Activated CD4-positive, CD25-positive, alpha-beta regulatory T cell (primary cell): ENCODE measurements around the gene TIPIN.

ENCODE experiments used
- DNase-seq, 4 experiments: peaks; one replicate each; lab custom pipeline; 2025; lab: John Stamatoyannopoulos, UW

Gene TIPIN

DNA sequence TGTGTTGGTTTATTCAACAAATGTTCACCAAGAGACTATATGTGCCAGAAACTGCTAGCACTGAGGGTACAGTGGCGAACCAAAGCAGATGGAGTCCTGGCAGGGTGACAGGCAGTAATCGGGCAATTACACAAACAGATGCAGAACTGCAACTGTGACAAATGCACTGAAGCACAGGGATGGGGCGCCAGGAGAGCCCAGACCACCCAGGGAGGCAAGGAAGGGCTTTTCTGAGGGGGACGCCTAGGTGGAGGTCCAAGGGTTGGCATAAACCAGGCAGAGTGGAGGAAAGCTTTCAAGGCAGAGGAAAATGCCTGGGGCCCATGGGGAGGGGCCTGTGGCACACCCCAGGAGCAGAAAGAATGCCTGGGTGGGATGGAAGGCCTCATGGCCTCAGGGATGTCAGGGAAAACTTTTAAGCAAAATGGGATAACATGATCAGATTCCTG lies 57.7 kb downstream of the TIPIN start:
- DNase-seq, result no peak

DNA sequence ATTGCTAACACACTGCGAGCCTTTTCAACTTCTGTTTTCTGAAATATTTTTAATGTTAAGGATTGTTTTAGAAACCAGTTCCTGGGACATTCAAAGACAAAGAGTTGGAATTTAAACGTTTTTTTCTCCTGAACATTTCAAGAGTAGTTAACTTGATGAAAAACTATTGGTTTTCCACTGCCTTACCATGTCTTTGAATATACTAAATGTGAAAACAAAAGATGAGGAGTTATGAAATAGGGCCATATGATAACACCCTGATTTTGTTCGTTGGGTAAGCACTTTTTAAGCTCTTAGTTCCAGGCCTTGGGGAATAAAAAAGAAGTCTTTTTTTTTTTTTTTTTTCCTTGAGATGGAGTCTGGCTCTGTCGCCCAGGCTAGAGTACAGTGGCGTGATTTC lies 60.3 kb downstream of the TIPIN start:
- no peak for DNase-seq

GRCh38 chr15:66294932-66295235 lies 61.6 kb downstream of the TIPIN start:
- no peak for DNase-seq

GRCh38 chr15:66294157-66294931 lies 62.1 kb downstream of the TIPIN start:
- no peak for DNase-seq

DNA sequence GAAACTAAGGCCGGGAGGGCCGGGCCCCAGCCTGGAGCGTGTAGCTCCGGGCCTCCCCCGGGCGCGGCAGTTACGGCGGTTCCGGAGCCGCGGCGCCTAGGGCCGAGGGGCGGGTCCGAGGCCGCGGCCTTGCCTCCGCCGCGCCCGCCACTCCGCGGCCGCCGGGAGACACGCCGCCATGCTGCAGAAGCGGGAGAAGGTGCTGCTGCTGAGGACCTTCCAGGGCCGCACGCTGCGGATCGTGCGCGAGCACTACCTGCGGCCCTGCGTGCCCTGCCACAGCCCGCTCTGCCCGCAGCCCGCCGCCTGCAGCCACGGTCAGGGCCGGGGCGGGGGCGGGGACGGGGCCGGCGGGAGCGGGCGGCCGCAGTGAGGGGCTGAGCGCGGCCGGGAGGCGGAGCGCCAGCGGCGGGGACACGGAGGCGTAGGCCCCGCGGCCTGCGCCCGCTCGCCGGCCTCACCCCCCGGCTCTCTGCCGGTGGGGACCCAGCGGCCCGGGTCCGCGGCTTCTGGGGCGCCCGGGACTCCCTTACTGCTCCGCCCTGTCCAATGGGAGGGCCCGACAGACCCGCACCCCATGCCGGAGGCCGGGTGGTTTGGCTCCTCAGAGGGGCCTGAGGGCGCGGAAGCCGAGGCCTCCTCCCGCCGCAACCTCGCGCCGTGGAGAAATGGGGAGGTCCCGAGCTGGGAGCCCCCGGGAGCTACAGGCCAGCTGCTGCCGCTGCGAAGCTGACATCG lies 62.9 kb downstream of the TIPIN start, which contains the start of gene DIS3L:
Gene DIS3L, plus strand, starts transcription at position 150 of the 738 bp plus-strand sequence. Its CDS starts 29 bp downstream, at position 179.
- DNase-seq, result peak; percentile 27 to 53 (median 46)

GRCh38 chr15:66292571-66293418 lies 63.7 kb downstream of the TIPIN start:
- no peak for DNase-seq

GRCh38 chr15:66291816-66292570 lies 64.5 kb downstream of the TIPIN start:
- DNase-seq, result no peak

- DNase-seq, result no peak
Observed at GRCh38 chr15:66290518-66290917, 66.0 kb downstream of the TIPIN start.

DNA sequence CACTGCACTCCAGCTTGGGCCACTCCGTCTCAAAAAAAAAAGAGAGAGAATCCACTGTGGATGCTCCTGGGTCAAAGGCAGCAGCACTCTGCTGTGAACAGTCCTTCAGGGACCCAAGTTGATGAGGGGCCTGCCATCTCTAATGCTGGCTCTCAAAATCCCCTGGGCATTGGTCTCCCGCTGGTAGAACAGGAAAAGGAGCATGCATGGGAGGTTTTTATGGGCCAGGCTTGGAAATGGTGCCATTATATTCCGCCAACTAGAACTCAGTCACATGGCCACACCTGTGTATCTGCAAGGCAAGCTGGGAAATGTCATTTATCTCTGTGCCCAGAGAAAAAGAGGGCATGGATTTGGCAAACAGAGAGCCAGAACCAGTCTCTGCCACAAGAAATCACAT lies 66.5 kb downstream of the TIPIN start:
- no peak for DNase-seq

- DNase-seq, result no peak
Observed at GRCh38 chr15:66288551-66289185, 67.8 kb downstream of the TIPIN start.

DNA sequence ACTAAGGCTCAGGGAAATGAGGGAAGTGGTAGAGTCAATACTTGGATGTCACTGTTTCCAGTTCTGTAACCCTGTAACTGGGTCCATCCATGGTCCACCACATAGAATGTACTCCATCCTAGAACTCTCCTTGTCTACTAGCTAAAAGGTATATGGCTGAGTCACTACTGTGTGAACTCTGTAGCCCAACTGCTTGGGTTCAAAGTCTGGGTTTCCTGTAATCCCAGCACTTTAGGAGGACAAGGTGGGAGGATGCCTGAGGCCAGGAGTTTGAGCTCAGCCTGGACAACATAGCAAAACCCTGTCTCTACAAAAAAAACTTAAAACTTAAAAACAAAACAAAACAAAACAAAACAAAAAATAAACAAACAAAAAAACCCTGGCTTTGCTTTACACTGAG lies 68.4 kb downstream of the TIPIN start:
- no peak for DNase-seq

DNA sequence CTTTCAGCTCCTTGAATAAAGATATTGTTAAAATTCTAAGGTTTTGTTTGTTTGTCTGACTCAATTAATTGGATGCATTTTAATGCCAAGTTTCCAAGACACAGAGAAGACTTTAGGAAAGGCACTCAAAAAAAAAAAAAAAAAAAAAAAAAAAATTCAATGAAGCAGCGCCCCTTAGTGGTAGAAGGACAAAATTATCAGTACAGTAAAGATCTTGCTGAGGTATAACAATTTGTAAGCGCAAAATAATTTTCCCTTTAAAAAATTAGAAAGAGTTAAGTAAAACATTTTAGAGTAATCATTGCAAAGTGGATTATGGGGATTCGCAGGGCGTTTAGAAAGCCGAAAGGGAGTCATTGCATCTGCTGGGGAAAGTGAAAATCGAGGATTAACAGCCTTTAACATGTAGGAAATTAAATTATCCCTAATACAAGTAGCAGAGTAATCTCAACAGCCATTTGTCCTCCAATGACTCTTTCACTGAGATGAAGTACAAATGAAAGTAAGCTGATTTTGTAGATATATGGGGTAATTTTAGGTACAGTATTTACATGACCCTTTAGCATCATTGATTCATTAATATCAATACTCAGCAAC lies 68.9 kb downstream of the TIPIN start:
- DNase-seq, result no peak
